HG03108 (cell line): Measurements from ENCODE around the gene TECTB.
"Not testable (repeated sequence)": the region's sequence is repeated elsewhere in the genome, so short reads cannot be mapped to it uniquely, and the experiment has no call there.

ENCODE experiments used
- ATAC-seq: cut with Tn5 transposase; IDR thresholded peaks from one replicate; pipeline ENCODE4 v1.9.1; 2021; ENCODE audit warnings: moderate library complexity; ENCODE audit not compliant: unreplicated experiment

TECTB gene

GRCh38 chr10:112283100-112283499 is at the start of gene TECTB:
TECTB (plus strand) TSS chr10:112283400; CDS start chr10:112283735, 335 bp downstream.
- ATAC-seq = no peak

- ATAC-seq = no peak
These were observed 48.1 kb upstream of the TECTB start for GRCh38 chr10:112235141-112235540.

- no peak for ATAC-seq
These were observed 47.3 kb upstream of the TECTB start for GRCh38 chr10:112235920-112236319.

- no peak for ATAC-seq
These were observed 46.7 kb upstream of the TECTB start for GRCh38 chr10:112236486-112236885.

- no peak for ATAC-seq
These were observed 43.9 kb upstream of the TECTB start for GRCh38 chr10:112239347-112239746.

GRCh38 chr10:112240441-112240840 is 42.8 kb upstream of the TECTB start:
- ATAC-seq = no peak

- ATAC-seq = no peak
These were observed 41.4 kb upstream of the TECTB start for GRCh38 chr10:112241651-112242341.

GRCh38 chr10:112242769-112243168 is 40.4 kb upstream of the TECTB start:
- no peak for ATAC-seq

- ATAC-seq = no peak
These were observed 39.5 kb upstream of the TECTB start for GRCh38 chr10:112243713-112244112.

- ATAC-seq = no peak
These were observed 39.0 kb upstream of the TECTB start for GRCh38 chr10:112244197-112244596.

GRCh38 chr10:112247791-112248190 is 35.4 kb upstream of the TECTB start:
- ATAC-seq = no peak

GRCh38 chr10:112248584-112249295 is 34.5 kb upstream of the TECTB start:
- no peak for ATAC-seq

GRCh38 chr10:112249722-112250121 is 33.5 kb upstream of the TECTB start:
- no peak for ATAC-seq

- no peak for ATAC-seq
These were observed 32.6 kb upstream of the TECTB start for GRCh38 chr10:112250555-112250954.

GRCh38 chr10:112251238-112251637 is 32.0 kb upstream of the TECTB start:
- ATAC-seq = not testable (repeated sequence)

GRCh38 chr10:112258407-112258806 is 24.8 kb upstream of the TECTB start:
- no peak for ATAC-seq

GRCh38 chr10:112259688-112260087 is 23.5 kb upstream of the TECTB start:
- no peak for ATAC-seq

- no peak for ATAC-seq
These were observed 22.4 kb upstream of the TECTB start for GRCh38 chr10:112260831-112261230.

- no peak for ATAC-seq
These were observed 21.8 kb upstream of the TECTB start for GRCh38 chr10:112261281-112261822.

- ATAC-seq = no peak
These were observed 20.7 kb upstream of the TECTB start for GRCh38 chr10:112262546-112262945.

GRCh38 chr10:112265745-112266144 is 17.5 kb upstream of the TECTB start:
- ATAC-seq = no peak

GRCh38 chr10:112269266-112269665 is 13.9 kb upstream of the TECTB start:
- ATAC-seq = no peak
